ENCODE data around the gene GRIP1.

The GRIP1 gene

GRCh38 chr12:66301944-66302826 lies 376.7 kb downstream of the GRIP1 start, which contains the start of gene HELB:
Gene HELB (plus strand): TSS chr12:66302493. CDS start chr12:66302604, 111 bp downstream.
- peak; percentile 89 to 98 for DNase-seq (ENCODE audit: low read depth in 1 of 2, low spot score in 1 of 2)
- Histone ChIP-seq H3K27me3 (ENCODE audit: insufficient read depth, poor library complexity, severe bottlenecking) (no peaks in the 10 kb centered on the region), H3K4me3 (replicated peaks; ENCODE audit: insufficient read depth, low read length) (peak within 1 kb of the TSS; percentile 62), H3K27ac (replicated peaks) (peak within 1 kb of the TSS; percentile 52)
- TF ChIP-seq CTCF (IDR thresholded peaks at IDR 0.05; ENCODE audit: insufficient read depth, low read length) (no peak), POLR2AphosphoS5 (IDR thresholded peaks at IDR 0.05; ENCODE audit: low read depth) (peak; percentile 79), SPI1 (IDR thresholded peaks at IDR 0.05; ENCODE audit: borderline replicate concordance, low read depth) (no peak), GABPA (IDR thresholded peaks at IDR 0.05; ENCODE audit: low read depth) (no peak)
- TF ChIP-seq, protein P1, sequence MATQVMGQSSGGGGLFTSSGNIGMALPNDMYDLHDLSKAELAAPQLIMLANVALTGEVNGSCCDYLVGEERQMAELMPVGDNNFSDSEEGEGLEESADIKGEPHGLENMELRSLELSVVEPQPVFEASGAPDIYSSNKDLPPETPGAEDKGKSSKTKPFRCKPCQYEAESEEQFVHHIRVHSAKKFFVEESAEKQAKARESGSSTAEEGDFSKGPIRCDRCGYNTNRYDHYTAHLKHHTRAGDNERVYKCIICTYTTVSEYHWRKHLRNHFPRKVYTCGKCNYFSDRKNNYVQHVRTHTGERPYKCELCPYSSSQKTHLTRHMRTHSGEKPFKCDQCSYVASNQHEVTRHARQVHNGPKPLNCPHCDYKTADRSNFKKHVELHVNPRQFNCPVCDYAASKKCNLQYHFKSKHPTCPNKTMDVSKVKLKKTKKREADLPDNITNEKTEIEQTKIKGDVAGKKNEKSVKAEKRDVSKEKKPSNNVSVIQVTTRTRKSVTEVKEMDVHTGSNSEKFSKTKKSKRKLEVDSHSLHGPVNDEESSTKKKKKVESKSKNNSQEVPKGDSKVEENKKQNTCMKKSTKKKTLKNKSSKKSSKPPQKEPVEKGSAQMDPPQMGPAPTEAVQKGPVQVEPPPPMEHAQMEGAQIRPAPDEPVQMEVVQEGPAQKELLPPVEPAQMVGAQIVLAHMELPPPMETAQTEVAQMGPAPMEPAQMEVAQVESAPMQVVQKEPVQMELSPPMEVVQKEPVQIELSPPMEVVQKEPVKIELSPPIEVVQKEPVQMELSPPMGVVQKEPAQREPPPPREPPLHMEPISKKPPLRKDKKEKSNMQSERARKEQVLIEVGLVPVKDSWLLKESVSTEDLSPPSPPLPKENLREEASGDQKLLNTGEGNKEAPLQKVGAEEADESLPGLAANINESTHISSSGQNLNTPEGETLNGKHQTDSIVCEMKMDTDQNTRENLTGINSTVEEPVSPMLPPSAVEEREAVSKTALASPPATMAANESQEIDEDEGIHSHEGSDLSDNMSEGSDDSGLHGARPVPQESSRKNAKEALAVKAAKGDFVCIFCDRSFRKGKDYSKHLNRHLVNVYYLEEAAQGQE (IDR thresholded peaks at IDR 0.05; ENCODE audit: insufficient replicate concordance, low read depth) = no peak

DNA sequence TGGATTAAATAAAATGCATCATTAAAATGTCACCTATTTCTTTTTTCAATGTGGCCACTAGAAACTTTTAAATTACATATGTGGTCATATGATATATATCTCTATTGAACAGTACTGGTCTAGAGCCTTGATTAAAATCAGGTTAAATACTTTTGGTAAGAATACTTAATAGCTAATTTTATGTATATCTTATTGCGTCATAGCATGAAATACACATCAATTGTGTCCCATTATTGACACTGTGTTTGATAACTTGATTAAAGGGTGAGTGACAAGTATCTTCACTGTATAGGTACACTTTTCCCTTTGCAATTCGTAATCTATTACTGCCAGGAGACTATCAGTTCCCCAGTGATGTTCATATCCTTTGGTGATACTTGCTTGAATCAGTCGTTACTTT lies 381.0 kb downstream of the GRIP1 start:
- no peaks in the 10 kb centered on the region for H3K27me3 ChIP-seq (ENCODE audit: insufficient read depth, poor library complexity, severe bottlenecking)
- DNase-seq (ENCODE audit: low read depth in 1 of 2, low spot score in 1 of 2) = no peak

More for the DNA sequence above, 381.0 kb downstream of the GRIP1 start:
- Histone ChIP-seq H3K4me3 (replicated peaks; ENCODE audit: insufficient read depth, low read length) (no peak overlapping the region), H3K27ac (replicated peaks) (no peak overlapping the region)
- TF ChIP-seq POLR2AphosphoS5 (IDR thresholded peaks at IDR 0.05; ENCODE audit: low read depth) = no peak
- TF ChIP-seq SPI1 (IDR thresholded peaks at IDR 0.05; ENCODE audit: borderline replicate concordance, low read depth) = no peak
- TF ChIP-seq CTCF (IDR thresholded peaks at IDR 0.05; ENCODE audit: insufficient read depth, low read length) = no peak
- TF ChIP-seq GABPA (IDR thresholded peaks at IDR 0.05; ENCODE audit: low read depth) = no peak
- TF ChIP-seq, protein P1 (IDR thresholded peaks at IDR 0.05; ENCODE audit: insufficient replicate concordance, low read depth) = no peak
